ENCODE results near the gene HCK.
"Not testable (repeated sequence)": the region's sequence is repeated elsewhere in the genome, so short reads cannot be mapped to it uniquely, and the experiment has no call there.

HCK gene

GRCh38 chr20:32110173-32110704, 58.2 kb downstream of the HCK start:
- DNase-seq = no peak

GRCh38 chr20:32110727-32111126, 58.7 kb downstream of the HCK start:
- DNase-seq = no peak

GRCh38 chr20:32111156-32111686, 59.2 kb downstream of the HCK start:
- DNase-seq = no peak

- no peak for DNase-seq
Observed at GRCh38 chr20:32111753-32112152, 59.7 kb downstream of the HCK start.

- no peak for DNase-seq
Observed at GRCh38 chr20:32112841-32113240, 60.8 kb downstream of the HCK start.

GRCh38 chr20:32113591-32114260, 61.7 kb downstream of the HCK start:
- DNase-seq = no peak

- DNase-seq = no peak
Observed at GRCh38 chr20:32114305-32114960, 62.4 kb downstream of the HCK start.

- no peak for DNase-seq
Observed at GRCh38 chr20:32115211-32115767, 63.2 kb downstream of the HCK start.

GRCh38 chr20:32116079-32116521, 64.1 kb downstream of the HCK start:
- DNase-seq = no peak

- DNase-seq = not testable (repeated sequence)
Observed at GRCh38 chr20:32116796-32117195, 64.8 kb downstream of the HCK start.

GRCh38 chr20:32118427-32118826, 66.4 kb downstream of the HCK start:
- not testable (repeated sequence) for DNase-seq

GRCh38 chr20:32119734-32120133, 67.7 kb downstream of the HCK start:
- no peak for DNase-seq

- not testable (repeated sequence) for DNase-seq
Observed at GRCh38 chr20:32121908-32122307, 69.9 kb downstream of the HCK start.

- no peak for DNase-seq
Observed at GRCh38 chr20:32123088-32123487, 71.0 kb downstream of the HCK start.

- no peak for DNase-seq
Observed at GRCh38 chr20:32124916-32125454, 72.9 kb downstream of the HCK start.

- DNase-seq = no peak
Observed at GRCh38 chr20:32125506-32125905, 73.5 kb downstream of the HCK start.

- no peak for DNase-seq
Observed at GRCh38 chr20:32126919-32127318, 74.9 kb downstream of the HCK start.

- DNase-seq = no peak
Observed at GRCh38 chr20:32127347-32127746, 75.3 kb downstream of the HCK start.

- DNase-seq = no peak
Observed at GRCh38 chr20:32128167-32128566, 76.1 kb downstream of the HCK start.

- DNase-seq = no peak
Observed at GRCh38 chr20:32129863-32130262, 77.8 kb downstream of the HCK start.

GRCh38 chr20:32130352-32130751, 78.3 kb downstream of the HCK start:
- DNase-seq = no peak

- DNase-seq = no peak
Observed at GRCh38 chr20:32130965-32131364, 78.9 kb downstream of the HCK start.

- no peak for DNase-seq
Observed at GRCh38 chr20:32132911-32133549, 81.0 kb downstream of the HCK start.

Measured in activated gamma-delta T cell treated with Interleukin-2 at 50 U/mL for 16 hours (primary cell).